ENCODE data around the gene TAS2R42.

TAS2R42 gene

GRCh38 chr12:11152725-11153124 lies 34.0 kb downstream of the TAS2R42 start:
- no peak overlapping the region for H3K4me3 ChIP-seq (ENCODE audit: low read depth, low read length)
- DNase-seq (ENCODE audit: low read depth), result no peak

GRCh38 chr12:11150832-11151231 lies 35.9 kb downstream of the TAS2R42 start:
- H3K4me3 ChIP-seq (ENCODE audit: low read depth, low read length), result no peak overlapping the region
- DNase-seq (ENCODE audit: low read depth), result no peak

- no peak overlapping the region for H3K4me3 ChIP-seq (ENCODE audit: low read depth, low read length)
- DNase-seq (ENCODE audit: low read depth), result no peak
These were observed 39.3 kb downstream of the TAS2R42 start for GRCh38 chr12:11147420-11147819.

- H3K4me3 ChIP-seq (ENCODE audit: low read depth, low read length), result no peak overlapping the region
- no peak for DNase-seq (ENCODE audit: low read depth)
These were observed 42.4 kb downstream of the TAS2R42 start for GRCh38 chr12:11144297-11144696.

GRCh38 chr12:11143352-11143751 lies 43.4 kb downstream of the TAS2R42 start:
- no peak for DNase-seq (ENCODE audit: low read depth)
- no peak overlapping the region for H3K4me3 ChIP-seq (ENCODE audit: low read depth, low read length)

GRCh38 chr12:11136075-11136474 lies 50.7 kb downstream of the TAS2R42 start:
- H3K4me3 ChIP-seq (ENCODE audit: low read depth, low read length), result no peak overlapping the region
- DNase-seq (ENCODE audit: low read depth), result no peak

Measured in skeletal muscle cell (primary cell).